ENCODE measurements around the gene LEPR. TPM values are rescaled to one million over a fixed set of nuclear protein-coding genes. Genes with fewer than 3 reads are reported as not detected.
"Not testable (repeated sequence)": the region's sequence is repeated elsewhere in the genome, so short reads cannot be mapped to it uniquely, and the experiment has no call there.

LEPR gene
- total RNA-seq, 4 donors from 2014 or later, result 3.9 to 12.4 (median 6.7) TPM

- DNase-seq (ENCODE audit: low spot score in 2 of 2), result no peak
- Histone ChIP-seq H3K36me3 (no peaks in the 10 kb centered on the region), H3K27ac (no peak overlapping the region), H3K4me3 (no peak overlapping the region), H3K27me3 (no peaks in the 10 kb centered on the region), H3K4me1 (no peaks in the 10 kb centered on the region), H3K9me3 (no peaks in the 10 kb centered on the region)
- TF ChIP-seq POLR2AphosphoS5 (IDR thresholded peaks at IDR 0.05) (no peak), CTCF (IDR thresholded peaks at IDR 0.05) (no peak), POLR2A (IDR thresholded peaks at IDR 0.05) (no peak), EP300 (IDR thresholded peaks at IDR 0.05) (no peak)
- WGBS, result 96% methylated on average over 1 of the region's 1 CpG
Observed at GRCh38 chr1:65445837-65446236, 25.4 kb downstream of the LEPR start.

- Histone ChIP-seq H3K4me1 (no peaks in the 10 kb centered on the region), H3K27ac (no peak overlapping the region), H3K4me3 (no peak overlapping the region), H3K9me3 (no peaks in the 10 kb centered on the region), H3K27me3 (no peaks in the 10 kb centered on the region), H3K36me3 (no peaks in the 10 kb centered on the region)
- TF ChIP-seq POLR2A (IDR thresholded peaks at IDR 0.05), result no peak
- TF ChIP-seq POLR2AphosphoS5 (IDR thresholded peaks at IDR 0.05), result no peak
- TF ChIP-seq EP300 (IDR thresholded peaks at IDR 0.05), result no peak
- TF ChIP-seq CTCF (IDR thresholded peaks at IDR 0.05), result no peak
- no peak for DNase-seq (ENCODE audit: low spot score in 2 of 2)
- 87% methylated on average over 4 of the region's 4 CpGs for WGBS
Observed at GRCh38 chr1:65449214-65449823, 28.9 kb downstream of the LEPR start.

GRCh38 chr1:65455678-65456077 is 35.2 kb downstream of the LEPR start:
- not testable (repeated sequence) for H3K4me3 ChIP-seq; DNase-seq (ENCODE audit: low spot score in 2 of 2); H3K27me3 ChIP-seq; H3K9me3 ChIP-seq; H3K27ac ChIP-seq; H3K4me1 ChIP-seq; H3K36me3 ChIP-seq
- WGBS, result 80% methylated on average over 1 of the region's 10 CpGs

GRCh38 chr1:65456481-65456880 is 36.0 kb downstream of the LEPR start:
- no peak overlapping the region for H3K27ac ChIP-seq
- H3K36me3 ChIP-seq, result no peaks in the 10 kb centered on the region
- no peaks in the 10 kb centered on the region for H3K27me3 ChIP-seq
- H3K9me3 ChIP-seq, result no peaks in the 10 kb centered on the region
- DNase-seq (ENCODE audit: low spot score in 2 of 2), result no peak
- no peaks in the 10 kb centered on the region for H3K4me1 ChIP-seq
- TF ChIP-seq EP300 (IDR thresholded peaks at IDR 0.05), result no peak
- TF ChIP-seq POLR2A (IDR thresholded peaks at IDR 0.05), result no peak
- no peak for TF ChIP-seq CTCF (IDR thresholded peaks at IDR 0.05)
- no peak for TF ChIP-seq POLR2AphosphoS5 (IDR thresholded peaks at IDR 0.05)
- no peak overlapping the region for H3K4me3 ChIP-seq

GRCh38 chr1:65457868-65458267 is 37.4 kb downstream of the LEPR start:
- no peak overlapping the region for H3K27ac ChIP-seq
- no peak for TF ChIP-seq POLR2A (IDR thresholded peaks at IDR 0.05)
- no peak for TF ChIP-seq CTCF (IDR thresholded peaks at IDR 0.05)
- TF ChIP-seq POLR2AphosphoS5 (IDR thresholded peaks at IDR 0.05), result no peak
- no peak for TF ChIP-seq EP300 (IDR thresholded peaks at IDR 0.05)
- no peak for DNase-seq (ENCODE audit: low spot score in 2 of 2)

More at GRCh38 chr1:65457868-65458267, 37.4 kb downstream of the LEPR start:
- no peaks in the 10 kb centered on the region for H3K4me1 ChIP-seq
- no peaks in the 10 kb centered on the region for H3K36me3 ChIP-seq
- H3K4me3 ChIP-seq, result no peak overlapping the region
- no peaks in the 10 kb centered on the region for H3K27me3 ChIP-seq
- H3K9me3 ChIP-seq, result no peaks in the 10 kb centered on the region
